HEK293 (cell line): Measurements from ENCODE around the gene ZFHX3.
"Not testable (repeated sequence)": the region's sequence is repeated elsewhere in the genome, so short reads cannot be mapped to it uniquely, and the experiment has no call there.

Experiments
- CTCF ChIA-PET: fragments of 350-600 bp; formaldehyde crosslinking; extraction: SDS; loops from one replicate; lab custom pipeline; 2021; ENCODE audit warnings: antibody characterized with exemption; lab: Yijun Ruan, JAX
- POLR2A ChIA-PET: fragments of 300-600 bp; formaldehyde crosslinking; extraction: SDS; loops from one replicate; lab custom pipeline; 2020; ENCODE audit warnings: antibody characterized with exemption, inconsistent platforms; lab: Yijun Ruan, JAX
- H3K27ac ChIP-seq: fragments of 200-500 bp; sonication (Bioruptor generic); 2 replicates; pipeline ENCODE4 v1.5.1; 2014; ENCODE audit warnings: low read depth, low read length, control low read depth, inconsistent platforms; ENCODE audit errors: extremely low read depth
- H3K36me3 ChIP-seq, 2 experiments: fragments of 200-500 bp in 1 of 2; sonication (Bioruptor generic) in 1 of 2; 1 replicate in 1 of 2; 2 replicates in 1 of 2; pipeline ENCODE4 v1.5.1; 2014 to 2017; ENCODE audit warnings: inconsistent platforms in 2 of 2, low read length in 2 of 2; ENCODE audit not compliant: control insufficient read depth in 2 of 2, insufficient read depth in 1 of 2
- H3K4me1 ChIP-seq: fragments of 200-500 bp; sonication (Bioruptor generic); 2 replicates; pipeline ENCODE4 v1.5.1; 2014; ENCODE audit warnings: mild to moderate bottlenecking, low read length, inconsistent platforms; ENCODE audit not compliant: control insufficient read depth, insufficient read depth
- H3K4me3 ChIP-seq: 2 replicates; pipeline ENCODE4 v1.5.1; 2011; ENCODE audit warnings: low read depth, mild to moderate bottlenecking, control low read depth, low read length, moderate library complexity
- H3K9me3 ChIP-seq: fragments of 200-500 bp; sonication (Bioruptor generic); 2 replicates; pipeline ENCODE4 v1.5.1; 2014; ENCODE audit warnings: low read depth, low read length, inconsistent platforms; ENCODE audit not compliant: control insufficient read depth, insufficient read depth
- BCL11B ChIP-seq: fragments of 450-650 bp; formaldehyde crosslinking; IDR thresholded peaks from 2 replicates; pipeline ENCODE4 v1.5.1; 2016; ENCODE audit warnings: low read depth, missing biosample characterization, missing genetic modification characterization
- KLF1 ChIP-seq: fragments of 450-650 bp; formaldehyde crosslinking; IDR thresholded peaks from 2 replicates; pipeline ENCODE4 v1.5.1; 2016; ENCODE audit warnings: missing biosample characterization, missing genetic modification characterization
- KLF10 ChIP-seq: fragments of 450-650 bp; IDR thresholded peaks from 2 replicates; pipeline ENCODE4 v1.5.1; 2018; ENCODE audit warnings: missing biosample characterization, mild to moderate bottlenecking, missing genetic modification characterization
- SCRT2 ChIP-seq: fragments of 450-650 bp; formaldehyde crosslinking; IDR thresholded peaks from 2 replicates; pipeline ENCODE4 v1.5.1; 2016; ENCODE audit warnings: missing biosample characterization, missing genetic modification characterization
- TRIM28 ChIP-seq: IDR thresholded peaks from 2 replicates; pipeline ENCODE4 v1.6.1; 2011; ENCODE audit warnings: low read length, control low read depth, borderline replicate concordance
- ZBTB48 ChIP-seq: fragments of 450-650 bp; formaldehyde crosslinking; IDR thresholded peaks from 2 replicates; pipeline ENCODE4 v1.5.1; 2016; ENCODE audit warnings: missing biosample characterization, missing genetic modification characterization
- ZIC2 ChIP-seq: fragments of 450-650 bp; formaldehyde crosslinking; IDR thresholded peaks from 2 replicates; pipeline ENCODE4 v1.5.1; 2016; ENCODE audit warnings: missing biosample characterization, missing genetic modification characterization
- ZNF133 ChIP-seq: fragments of 450-650 bp; formaldehyde crosslinking; IDR thresholded peaks from 2 replicates; pipeline ENCODE4 v1.5.1; 2016; ENCODE audit warnings: missing biosample characterization, missing genetic modification characterization
- ZNF157 ChIP-seq: fragments of 450-650 bp; formaldehyde crosslinking; IDR thresholded peaks from 2 replicates; pipeline ENCODE4 v1.5.1; 2016; ENCODE audit warnings: missing biosample characterization, missing genetic modification characterization
- ZNF2 ChIP-seq: fragments of 450-650 bp; formaldehyde crosslinking; IDR thresholded peaks from 2 replicates; pipeline ENCODE4 v1.5.1; 2016; ENCODE audit warnings: missing biosample characterization, missing genetic modification characterization
- ZNF341 ChIP-seq: fragments of 450-650 bp; formaldehyde crosslinking; IDR thresholded peaks from 2 replicates; pipeline ENCODE4; 2016; ENCODE audit warnings: low read depth, missing biosample characterization, missing genetic modification characterization
- ZNF664 ChIP-seq: fragments of 450-650 bp; formaldehyde crosslinking; IDR thresholded peaks from 2 replicates; pipeline ENCODE4 v1.5.1; 2016; ENCODE audit warnings: missing biosample characterization, missing genetic modification characterization
- ZNF747 ChIP-seq: fragments of 450-650 bp; formaldehyde crosslinking; IDR thresholded peaks from 2 replicates; pipeline ENCODE4 v1.5.1; 2016; ENCODE audit warnings: missing biosample characterization, missing genetic modification characterization
- TF ChIP-seq, protein P1 (sequence below): fragments of 450-650 bp; formaldehyde crosslinking; IDR thresholded peaks from 2 replicates; pipeline ENCODE4 v1.5.0; 2017; ENCODE audit warnings: missing biosample characterization, missing genetic modification characterization, borderline replicate concordance
- TF ChIP-seq, protein P2 (sequence below): fragments of 450-650 bp; formaldehyde crosslinking; IDR thresholded peaks from 2 replicates; pipeline ENCODE4 v1.5.1; 2017; ENCODE audit warnings: missing biosample characterization, missing genetic modification characterization

ZFHX3 gene

DNA sequence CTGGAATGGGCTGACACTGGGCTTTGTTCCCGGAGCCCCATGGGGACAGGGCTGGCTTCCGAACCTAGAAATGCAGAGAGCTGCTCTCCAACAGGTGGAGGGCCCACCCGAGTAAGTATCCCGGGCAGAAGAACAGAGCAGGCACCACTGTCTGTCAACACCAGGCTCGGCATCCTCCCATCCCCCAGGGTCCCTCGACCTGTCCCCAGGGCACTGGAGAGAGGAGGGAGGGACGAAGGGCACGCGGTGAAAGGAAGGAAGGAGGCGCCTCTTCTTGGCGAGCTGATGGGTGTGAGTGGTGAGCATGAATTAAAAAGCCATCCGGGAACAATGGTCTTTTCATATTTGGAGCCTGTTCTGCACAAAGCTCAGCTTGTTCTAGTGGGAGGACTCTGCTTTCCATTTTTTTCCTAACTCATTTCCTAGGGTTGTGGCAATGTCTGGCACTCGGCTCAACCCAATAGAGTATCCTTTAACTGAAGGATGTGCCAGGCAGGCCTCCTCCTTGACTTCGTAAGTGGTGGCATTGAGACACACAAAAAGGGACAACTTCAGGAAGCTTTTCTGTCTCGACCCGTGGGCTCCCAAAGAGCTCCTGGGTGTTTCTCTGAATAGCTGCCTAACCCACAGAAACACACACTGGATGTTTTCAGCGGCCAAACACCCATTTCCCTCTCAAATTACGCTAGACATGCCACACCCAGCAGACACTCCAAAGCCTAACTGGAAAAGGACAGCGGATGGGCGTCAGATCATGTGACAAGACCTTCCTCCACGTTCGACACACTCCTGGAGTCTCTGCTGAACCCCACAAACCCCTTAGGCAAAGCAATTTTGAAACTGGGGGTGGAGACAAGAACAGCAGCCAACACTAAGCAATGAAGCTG lies 47.7 kb downstream of the ZFHX3 start (continued):
- TF ChIP-seq BCL11B (tag by site-specific recombination), result no peak
- TF ChIP-seq ZBTB48 (tag by site-specific recombination), result no peak
- peak; percentile 80 for TF ChIP-seq ZNF341 (tag by site-specific recombination)
- no peak for TF ChIP-seq KLF10
- peak; percentile 37; the same call in 1 of the 2 replicates for TF ChIP-seq SCRT2 (tag by site-specific recombination)

DNA sequence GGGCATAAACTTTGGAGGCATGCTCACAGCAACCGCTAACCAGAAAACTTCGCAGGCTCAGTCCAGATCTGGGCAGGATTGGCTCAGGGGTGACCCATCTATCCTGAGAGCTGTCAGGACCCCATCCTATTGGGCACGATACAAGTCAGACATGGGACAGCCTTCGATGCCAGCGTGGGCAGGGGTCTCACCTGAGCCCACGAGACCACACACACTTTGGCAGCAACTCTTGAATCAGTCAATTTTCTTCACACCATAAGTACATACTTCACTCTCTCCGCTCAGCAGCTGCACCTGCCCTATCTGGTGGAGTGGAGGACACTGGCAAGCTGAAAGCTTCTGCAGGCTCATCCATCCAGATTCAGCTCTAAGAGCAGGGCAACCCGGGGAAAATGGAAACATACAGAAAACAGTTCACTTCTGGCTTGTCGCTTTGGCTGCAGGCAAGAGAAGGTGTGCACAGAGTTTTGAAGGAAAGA lies 48.3 kb downstream of the ZFHX3 start:
- no peak overlapping the region for H3K4me3 ChIP-seq
- CTCF ChIA-PET, result interaction anchor here (0.6 to 0.7 kb wide), 3 partner anchors 50 to 257 kb away, joined by 3 to 4 read pairs (median 3); no protein-coding TSS in a partner anchor

DNA sequence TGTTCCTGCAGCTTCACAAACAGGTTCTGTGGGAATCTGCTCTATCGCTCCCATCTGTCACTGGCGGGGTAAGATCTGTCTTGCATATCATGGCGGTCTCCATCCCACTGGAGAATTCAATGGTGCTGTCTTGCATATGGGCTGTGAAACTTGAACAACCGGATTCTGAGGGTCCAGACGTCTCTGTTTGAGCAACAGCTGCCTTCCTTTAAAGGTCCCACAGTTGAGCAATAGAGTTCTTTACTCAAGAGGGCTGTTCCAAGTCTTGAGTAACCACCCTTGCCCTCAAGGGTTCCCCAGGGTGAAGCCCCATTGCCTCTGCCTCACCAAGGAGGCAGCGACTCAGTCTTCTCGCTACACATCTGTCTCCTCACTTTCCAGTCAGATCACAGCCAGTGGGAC lies 50.8 kb downstream of the ZFHX3 start:
- Histone ChIP-seq H3K4me1 (peaks cover 1% of the 10 kb centered on the region), H3K36me3 (no peaks in the 10 kb centered on the region), H3K27ac (no peak overlapping the region), H3K9me3 (no peaks in the 10 kb centered on the region), H3K4me3 (no peak overlapping the region)
- POLR2A ChIA-PET, result no interaction called here
- TF ChIP-seq ZNF157 (tag by site-specific recombination), result no peak
- TF ChIP-seq ZNF341 (tag by site-specific recombination), result peak; percentile 37; the same call in 1 of the 2 replicates
- TF ChIP-seq, protein P1, sequence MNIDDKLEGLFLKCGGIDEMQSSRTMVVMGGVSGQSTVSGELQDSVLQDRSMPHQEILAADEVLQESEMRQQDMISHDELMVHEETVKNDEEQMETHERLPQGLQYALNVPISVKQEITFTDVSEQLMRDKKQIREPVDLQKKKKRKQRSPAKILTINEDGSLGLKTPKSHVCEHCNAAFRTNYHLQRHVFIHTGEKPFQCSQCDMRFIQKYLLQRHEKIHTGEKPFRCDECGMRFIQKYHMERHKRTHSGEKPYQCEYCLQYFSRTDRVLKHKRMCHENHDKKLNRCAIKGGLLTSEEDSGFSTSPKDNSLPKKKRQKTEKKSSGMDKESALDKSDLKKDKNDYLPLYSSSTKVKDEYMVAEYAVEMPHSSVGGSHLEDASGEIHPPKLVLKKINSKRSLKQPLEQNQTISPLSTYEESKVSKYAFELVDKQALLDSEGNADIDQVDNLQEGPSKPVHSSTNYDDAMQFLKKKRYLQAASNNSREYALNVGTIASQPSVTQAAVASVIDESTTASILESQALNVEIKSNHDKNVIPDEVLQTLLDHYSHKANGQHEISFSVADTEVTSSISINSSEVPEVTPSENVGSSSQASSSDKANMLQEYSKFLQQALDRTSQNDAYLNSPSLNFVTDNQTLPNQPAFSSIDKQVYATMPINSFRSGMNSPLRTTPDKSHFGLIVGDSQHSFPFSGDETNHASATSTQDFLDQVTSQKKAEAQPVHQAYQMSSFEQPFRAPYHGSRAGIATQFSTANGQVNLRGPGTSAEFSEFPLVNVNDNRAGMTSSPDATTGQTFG (tag by site-specific recombination), result no peak
- TF ChIP-seq ZNF664 (tag by site-specific recombination), result no peak
- CTCF ChIA-PET, result interaction anchor here (0.7 kb wide), 1 partner anchor 15 kb away, joined by 3 read pairs; no protein-coding TSS in a partner anchor

More for the DNA sequence above, 48.3 kb downstream of the ZFHX3 start:
- H3K36me3 ChIP-seq, result no peaks in the 10 kb centered on the region
- no peaks in the 10 kb centered on the region for H3K4me1 ChIP-seq
- TF ChIP-seq ZIC2 (tag by site-specific recombination) (no peak), ZNF2 (no peak), ZNF133 (tag by site-specific recombination) (no peak), ZNF747 (no peak)
- no peaks in the 10 kb centered on the region for H3K9me3 ChIP-seq
- H3K27ac ChIP-seq, result no peak overlapping the region
- POLR2A ChIA-PET, result no interaction called here

DNA sequence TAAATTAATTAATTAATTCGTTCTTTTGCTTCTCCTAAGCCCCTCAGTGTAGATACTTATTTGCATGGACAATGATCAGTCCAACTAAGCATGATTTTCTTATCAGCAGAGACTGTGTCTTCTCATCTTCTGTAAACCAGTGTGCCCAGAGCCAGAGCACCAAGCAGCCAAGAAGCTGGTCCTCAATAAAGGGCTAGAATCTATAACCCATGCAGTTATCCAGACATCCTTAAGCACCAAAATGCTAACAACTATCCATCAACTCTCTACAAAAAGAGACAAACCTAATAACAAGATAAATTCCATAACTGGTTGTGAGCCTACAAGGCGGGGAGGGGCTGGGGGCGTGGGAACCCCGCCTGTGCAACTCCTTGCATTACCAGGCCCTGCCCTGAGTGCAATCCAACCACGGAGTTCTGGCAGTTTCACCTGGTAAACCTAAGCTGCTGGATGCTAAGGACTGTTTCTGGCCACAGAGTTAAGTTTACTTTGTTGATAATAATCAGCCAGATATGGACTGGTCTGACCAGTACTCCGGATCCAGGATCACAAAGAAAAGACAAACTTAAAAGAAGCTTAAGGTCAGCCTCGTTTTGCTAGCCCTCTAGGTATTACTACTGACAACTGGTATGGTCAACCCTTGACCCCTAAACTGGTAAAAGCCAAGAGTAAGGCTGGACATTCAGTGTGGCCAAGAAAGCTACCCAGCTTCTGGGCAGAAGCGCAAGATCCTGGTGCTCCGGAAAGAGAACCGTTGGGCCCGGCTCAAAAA lies 51.5 kb downstream of the ZFHX3 start:
- Histone ChIP-seq H3K9me3 (no peaks in the 10 kb centered on the region), H3K4me3 (no peak overlapping the region), H3K36me3 (no peaks in the 10 kb centered on the region), H3K4me1 (peaks cover 3% of the 10 kb centered on the region), H3K27ac (no peak overlapping the region)
- ChIA-PET CTCF (interaction anchor here (0.7 to 2.4 kb wide), 5 partner anchors 8 to 164 kb away, joined by 3 to 17 read pairs (median 7); no protein-coding TSS in a partner anchor), POLR2A (no interaction called here)
- TF ChIP-seq, protein P2, sequence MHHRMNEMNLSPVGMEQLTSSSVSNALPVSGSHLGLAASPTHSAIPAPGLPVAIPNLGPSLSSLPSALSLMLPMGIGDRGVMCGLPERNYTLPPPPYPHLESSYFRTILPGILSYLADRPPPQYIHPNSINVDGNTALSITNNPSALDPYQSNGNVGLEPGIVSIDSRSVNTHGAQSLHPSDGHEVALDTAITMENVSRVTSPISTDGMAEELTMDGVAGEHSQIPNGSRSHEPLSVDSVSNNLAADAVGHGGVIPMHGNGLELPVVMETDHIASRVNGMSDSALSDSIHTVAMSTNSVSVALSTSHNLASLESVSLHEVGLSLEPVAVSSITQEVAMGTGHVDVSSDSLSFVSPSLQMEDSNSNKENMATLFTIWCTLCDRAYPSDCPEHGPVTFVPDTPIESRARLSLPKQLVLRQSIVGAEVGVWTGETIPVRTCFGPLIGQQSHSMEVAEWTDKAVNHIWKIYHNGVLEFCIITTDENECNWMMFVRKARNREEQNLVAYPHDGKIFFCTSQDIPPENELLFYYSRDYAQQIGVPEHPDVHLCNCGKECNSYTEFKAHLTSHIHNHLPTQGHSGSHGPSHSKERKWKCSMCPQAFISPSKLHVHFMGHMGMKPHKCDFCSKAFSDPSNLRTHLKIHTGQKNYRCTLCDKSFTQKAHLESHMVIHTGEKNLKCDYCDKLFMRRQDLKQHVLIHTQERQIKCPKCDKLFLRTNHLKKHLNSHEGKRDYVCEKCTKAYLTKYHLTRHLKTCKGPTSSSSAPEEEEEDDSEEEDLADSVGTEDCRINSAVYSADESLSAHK (tag by site-specific recombination), result 0 out of 2 replicates have a peak, but pooled peaks have one; percentile 55
- TF ChIP-seq KLF1 (tag by site-specific recombination) (peak; percentile 79), TRIM28 (no peak)

DNA sequence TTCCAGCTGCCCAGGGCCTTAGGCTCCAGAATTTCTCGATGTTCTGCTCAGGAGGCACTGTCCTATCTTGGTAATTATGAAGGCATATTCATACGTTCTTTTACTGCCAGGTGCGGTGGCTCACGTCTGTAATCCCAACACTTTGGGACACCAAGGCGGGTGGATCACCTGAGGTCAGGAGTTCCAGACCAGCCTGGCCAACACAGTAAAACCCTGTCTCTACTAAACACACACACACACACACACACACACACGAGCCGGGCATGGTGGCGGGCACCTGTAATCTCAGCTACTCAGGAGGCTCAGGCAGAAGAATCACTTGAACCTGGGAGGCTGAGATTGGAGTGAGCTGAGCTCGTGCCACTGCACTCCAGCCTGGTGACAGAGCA lies 52.1 kb downstream of the ZFHX3 start:
- POLR2A ChIA-PET, H3K4me3 ChIP-seq, H3K9me3 ChIP-seq, H3K27ac ChIP-seq, H3K36me3 ChIP-seq, H3K4me1 ChIP-seq: not testable (repeated sequence)
- CTCF ChIA-PET, result interaction anchor here (0.7 to 2.4 kb wide), 11 partner anchors 9 to 163 kb away, joined by 3 to 17 read pairs (median 4); no protein-coding TSS in a partner anchor
